ENCODE data around the gene IGLL5.

IGLL5 gene

GRCh38 chr22:22944268-22944985 lies 56.8 kb downstream of the IGLL5 start:
- H3K4me3 ChIP-seq (ENCODE audit: control insufficient read depth, low read depth, low read length): no peak overlapping the region
- TF ChIP-seq CTCF (IDR thresholded peaks at IDR 0.05; ENCODE audit: control insufficient read depth, insufficient read depth, low read depth, low read length, missing control alignments): no peak
- no peak for DNase-seq (ENCODE audit: low read depth)

- no peak for DNase-seq (ENCODE audit: low read depth)
- no peak overlapping the region for H3K4me3 ChIP-seq (ENCODE audit: control insufficient read depth, low read depth, low read length)
- TF ChIP-seq CTCF (IDR thresholded peaks at IDR 0.05; ENCODE audit: control insufficient read depth, insufficient read depth, low read depth, low read length, missing control alignments): no peak
Observed at GRCh38 chr22:22945195-22945594, 57.6 kb downstream of the IGLL5 start.

Data from AG09309 (cell line).